Progenitor cell of endocrine pancreas (in vitro differentiated cells): Measurements from ENCODE around the gene C1QL4. TPM values are rescaled to one million over a fixed set of nuclear protein-coding genes. Genes with fewer than 3 reads are reported as not detected.

Experiments
- DNase-seq: peaks from one replicate; pipeline ENCODE4 v3.0.0; 2021; ENCODE audit warnings: low spot score; ENCODE audit not compliant: unreplicated experiment
- H3K27ac Mint-ChIP-seq: 2 replicates; pipeline ENCODE4 v1.8.0; 2021; ENCODE audit warnings: mild to moderate bottlenecking, moderate library complexity, mixed read lengths
- H3K27me3 Mint-ChIP-seq: 2 replicates; pipeline ENCODE4 v1.8.0; 2021; ENCODE audit warnings: mixed read lengths
- H3K36me3 Mint-ChIP-seq: 2 replicates; pipeline ENCODE4 v1.8.0; 2022; ENCODE audit warnings: mixed read lengths; ENCODE audit not compliant: insufficient read depth
- H3K4me1 Mint-ChIP-seq: 2 replicates; pipeline ENCODE4 v1.8.0; 2021; ENCODE audit warnings: low read depth, mixed read lengths
- H3K4me3 Mint-ChIP-seq: 2 replicates; pipeline ENCODE4 v1.8.0; 2021; ENCODE audit warnings: low read depth, mild to moderate bottlenecking, moderate library complexity, mixed read lengths
- H3K9me3 Mint-ChIP-seq: 2 replicates; pipeline ENCODE4 v1.8.0; 2021; ENCODE audit warnings: low read depth, mixed read lengths
- total RNA-seq: library from RNA; stranded (reverse); gene quantifications from 2 replicates; pipeline ENCODE4 v1.2.1, GENCODE V29; 2021
- TF ChIP-seq, protein P1 (sequence below): fragments of 200-600 bp; sonication (generic); IDR thresholded peaks from one replicate; pipeline ENCODE4 v1.5.0; 2021; ENCODE audit warnings: antibody characterized with exemption, mild to moderate bottlenecking; ENCODE audit not compliant: unreplicated experiment

C1QL4 gene
- total RNA-seq, 1 donor from 2014 or later, result 0.79 TPM

DNA sequence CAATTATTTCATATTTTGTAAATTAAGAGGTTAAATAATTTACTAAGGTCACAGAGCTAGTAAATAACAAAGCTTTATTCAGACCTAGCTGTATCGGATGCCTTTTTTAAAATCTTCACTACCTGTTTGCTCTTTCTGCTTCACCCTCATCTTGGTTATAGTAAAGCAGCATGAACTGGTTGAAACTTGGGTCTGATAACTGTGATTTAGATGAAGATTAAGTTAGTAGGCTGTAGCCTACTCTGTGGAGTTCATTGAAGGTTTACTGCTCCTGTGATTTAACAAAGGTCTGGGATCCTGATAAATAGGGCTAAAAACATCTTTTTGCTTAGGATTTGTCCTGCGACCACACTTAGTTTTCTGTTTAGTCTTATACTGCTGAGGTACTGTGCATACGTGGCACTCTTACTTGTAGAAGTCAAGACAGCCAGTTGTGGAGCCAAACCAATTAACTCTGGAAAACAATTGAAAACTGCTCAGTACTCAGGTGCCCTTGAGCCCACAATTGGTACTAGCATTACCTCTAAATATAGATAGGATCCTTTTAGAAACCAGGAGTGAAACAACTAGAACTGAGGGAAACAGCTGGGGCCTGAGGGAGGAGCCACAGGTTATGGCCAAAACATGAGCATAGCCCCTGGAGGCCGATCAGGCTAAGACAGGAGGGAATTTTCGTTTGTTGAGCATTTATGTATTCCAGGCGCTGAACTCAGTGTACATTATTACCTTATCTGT lies 32.6 kb upstream of the C1QL4 start:
- H3K9me3 Mint-ChIP-seq, result no peaks in the 10 kb centered on the region
- H3K4me3 Mint-ChIP-seq, result peak overlapping the region; percentile 89
- TF ChIP-seq, protein P1, sequence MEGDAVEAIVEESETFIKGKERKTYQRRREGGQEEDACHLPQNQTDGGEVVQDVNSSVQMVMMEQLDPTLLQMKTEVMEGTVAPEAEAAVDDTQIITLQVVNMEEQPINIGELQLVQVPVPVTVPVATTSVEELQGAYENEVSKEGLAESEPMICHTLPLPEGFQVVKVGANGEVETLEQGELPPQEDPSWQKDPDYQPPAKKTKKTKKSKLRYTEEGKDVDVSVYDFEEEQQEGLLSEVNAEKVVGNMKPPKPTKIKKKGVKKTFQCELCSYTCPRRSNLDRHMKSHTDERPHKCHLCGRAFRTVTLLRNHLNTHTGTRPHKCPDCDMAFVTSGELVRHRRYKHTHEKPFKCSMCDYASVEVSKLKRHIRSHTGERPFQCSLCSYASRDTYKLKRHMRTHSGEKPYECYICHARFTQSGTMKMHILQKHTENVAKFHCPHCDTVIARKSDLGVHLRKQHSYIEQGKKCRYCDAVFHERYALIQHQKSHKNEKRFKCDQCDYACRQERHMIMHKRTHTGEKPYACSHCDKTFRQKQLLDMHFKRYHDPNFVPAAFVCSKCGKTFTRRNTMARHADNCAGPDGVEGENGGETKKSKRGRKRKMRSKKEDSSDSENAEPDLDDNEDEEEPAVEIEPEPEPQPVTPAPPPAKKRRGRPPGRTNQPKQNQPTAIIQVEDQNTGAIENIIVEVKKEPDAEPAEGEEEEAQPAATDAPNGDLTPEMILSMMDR, result peak; percentile 51
- DNase-seq, result no peak
- H3K4me1 Mint-ChIP-seq, result peaks cover 28% of the 10 kb centered on the region
- no peaks in the 10 kb centered on the region for H3K27me3 Mint-ChIP-seq
- H3K27ac Mint-ChIP-seq, result peak overlapping the region; percentile 91
- peaks cover 11% of the 10 kb centered on the region for H3K36me3 Mint-ChIP-seq

DNA sequence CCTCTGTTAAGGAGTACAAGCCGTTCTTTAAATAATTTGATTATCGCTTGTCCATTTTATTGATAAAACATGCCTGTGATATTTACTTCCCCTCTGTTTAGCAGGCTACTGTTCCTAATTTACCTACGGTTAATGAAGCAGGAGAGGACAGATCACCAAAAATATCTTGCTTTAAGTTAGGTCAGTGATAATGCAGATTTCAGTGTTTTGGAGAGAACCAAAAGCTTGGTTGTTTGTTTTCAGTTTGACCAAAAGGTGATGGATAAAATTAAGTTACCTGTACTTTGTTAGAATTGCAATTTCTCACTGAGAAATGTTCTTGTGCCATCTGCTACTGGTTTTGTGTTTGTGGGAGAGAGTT lies 31.2 kb upstream of the C1QL4 start:
- TF ChIP-seq, protein P1, result no peak
- Mint-ChIP-seq H3K27ac (peak overlapping the region; percentile 95), H3K4me3 (peak overlapping the region; percentile 89)

DNA sequence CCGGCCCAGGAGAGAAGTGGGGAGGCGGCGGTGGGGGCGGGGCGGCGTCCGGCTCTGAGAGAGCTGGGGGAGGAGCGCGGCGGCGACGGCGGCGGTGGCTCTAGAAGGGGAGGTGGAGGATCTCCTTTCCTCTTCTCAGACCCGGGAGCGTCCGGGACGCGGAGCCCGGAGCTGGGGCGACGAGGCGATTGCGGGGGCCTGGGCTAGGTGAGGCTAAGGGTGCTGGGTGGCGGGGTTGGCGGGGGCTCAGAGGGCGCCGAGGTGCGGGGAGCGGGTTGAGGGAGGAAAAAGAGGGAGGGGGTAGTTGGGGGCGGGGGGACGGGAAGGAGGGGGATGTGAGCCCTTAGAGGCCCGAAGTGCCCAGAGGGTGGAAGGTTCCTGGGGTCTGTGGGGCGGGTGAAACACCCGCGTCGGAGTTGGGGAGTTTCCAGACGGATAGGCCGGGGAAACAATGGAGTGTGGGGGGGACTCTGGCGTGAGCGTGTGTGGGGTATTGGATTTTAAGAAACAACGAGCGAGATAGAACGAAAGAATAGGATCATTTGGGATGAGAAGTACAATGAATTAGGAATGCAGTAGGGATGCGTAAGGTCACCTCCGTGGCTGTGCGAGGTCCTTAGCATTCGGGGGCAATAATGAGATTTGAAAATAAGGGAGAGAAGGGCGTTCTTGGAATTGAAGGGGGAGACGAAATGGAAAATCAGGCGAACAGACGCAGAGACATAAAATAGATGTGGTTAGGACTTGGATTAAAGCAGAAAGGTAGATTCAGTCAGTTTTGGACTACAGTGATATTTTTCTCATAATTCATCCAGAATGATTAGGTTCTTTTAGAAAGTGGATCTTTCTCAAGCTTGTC lies 30.6 kb upstream of the C1QL4 start, which contains the start of gene SPATS2:
Gene SPATS2 (plus strand): TSS at position 82 of the 859 bp plus-strand sequence. CDS start 93,551 bp downstream, outside the sequence.
- Mint-ChIP-seq H3K4me1 (peaks cover 26% of the 10 kb centered on the region), H3K4me3 (peak within 1 kb of the TSS; percentile 89), H3K9me3 (no peaks in the 10 kb centered on the region), H3K27ac (peak within 1 kb of the TSS; percentile 95), H3K27me3 (no peaks in the 10 kb centered on the region), H3K36me3 (peaks cover 8% of the 10 kb centered on the region)
- DNase-seq, result no peak
- TF ChIP-seq, protein P1, result no peak

More for the DNA sequence above, 31.2 kb upstream of the C1QL4 start:
- no peaks in the 10 kb centered on the region for H3K9me3 Mint-ChIP-seq
- H3K27me3 Mint-ChIP-seq, result no peaks in the 10 kb centered on the region
- peaks cover 28% of the 10 kb centered on the region for H3K4me1 Mint-ChIP-seq
- no peak for DNase-seq
- peaks cover 10% of the 10 kb centered on the region for H3K36me3 Mint-ChIP-seq

DNA sequence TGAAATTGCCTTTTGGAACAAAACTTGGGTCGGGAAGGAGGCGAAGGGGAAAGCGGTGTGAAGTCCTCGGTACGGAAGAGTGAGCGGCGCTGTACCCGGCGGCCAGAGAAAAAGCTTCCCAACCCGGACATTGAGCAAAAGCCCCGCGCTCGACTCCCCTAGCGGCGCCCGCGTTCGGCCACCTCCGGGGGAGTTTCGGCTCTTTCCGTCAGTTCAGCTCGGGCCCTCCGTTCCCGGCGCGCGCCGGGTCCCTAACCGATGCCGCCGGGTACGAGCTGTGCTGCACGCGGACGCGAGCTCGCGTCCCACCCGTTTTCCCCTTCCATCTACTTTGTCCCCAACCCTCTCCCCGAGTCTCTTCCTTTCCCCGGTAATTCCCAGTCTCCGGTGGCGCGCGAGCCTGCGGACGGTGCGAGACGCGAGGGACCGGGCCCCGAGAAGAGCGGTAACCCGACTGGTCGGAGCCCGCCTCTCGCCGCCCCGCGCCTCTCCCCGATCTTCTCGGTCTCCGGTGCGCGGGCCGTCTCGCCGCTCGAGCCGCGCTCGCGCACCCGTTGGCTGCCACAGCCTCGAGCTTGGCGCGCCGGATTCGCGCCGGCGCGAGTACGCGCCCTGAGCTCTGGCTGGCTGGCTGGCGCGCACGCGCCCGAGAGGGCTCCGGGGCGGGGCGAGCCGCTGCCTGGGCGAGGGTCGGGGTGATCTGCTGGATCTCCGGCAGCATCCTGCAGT lies 29.8 kb upstream of the C1QL4 start:
- Mint-ChIP-seq H3K36me3 (peaks cover 7% of the 10 kb centered on the region), H3K27ac (peak overlapping the region; percentile 95), H3K4me3 (peak overlapping the region; percentile 89), H3K27me3 (no peaks in the 10 kb centered on the region), H3K9me3 (no peaks in the 10 kb centered on the region), H3K4me1 (peaks cover 25% of the 10 kb centered on the region)
- peak; percentile 98 for DNase-seq
- TF ChIP-seq, protein P1, result peak; percentile 32

DNA sequence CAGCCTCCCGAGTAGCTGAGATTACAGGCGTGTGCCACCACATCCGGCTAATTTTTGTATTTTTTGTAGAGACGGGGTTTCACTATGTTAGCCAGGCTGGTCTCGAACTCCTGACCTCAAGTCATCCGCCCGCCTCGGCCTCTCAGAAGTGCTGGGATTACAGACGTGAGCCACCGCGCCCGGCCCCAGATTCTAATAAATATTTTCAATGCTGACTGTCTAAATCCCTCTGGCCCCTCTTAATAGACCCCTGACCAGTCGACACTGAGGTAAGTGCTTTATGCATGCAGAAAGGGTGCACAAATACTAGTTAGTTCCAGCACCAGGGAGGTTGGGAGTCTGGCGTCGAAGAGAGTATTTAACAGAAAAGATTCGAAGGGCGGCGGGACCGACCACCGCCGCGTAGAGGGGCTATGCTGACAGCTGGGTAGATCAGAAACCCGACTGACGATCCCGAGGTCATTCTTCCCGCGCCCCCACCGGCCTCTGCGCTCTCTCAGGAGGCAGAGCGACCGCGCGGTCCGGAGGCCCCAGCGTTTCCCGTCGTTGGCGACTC lies 29.2 kb upstream of the C1QL4 start:
- Mint-ChIP-seq H3K27me3 (no peaks in the 10 kb centered on the region), H3K4me3 (peak overlapping the region; percentile 89), H3K9me3 (no peaks in the 10 kb centered on the region), H3K27ac (peak overlapping the region; percentile 95), H3K36me3 (peaks cover 3% of the 10 kb centered on the region), H3K4me1 (peaks cover 21% of the 10 kb centered on the region)
- DNase-seq, result no peak
- TF ChIP-seq, protein P1, result no peak
